Testis (tissue), 3 donors: ENCODE results near the gene ERCC6L2. TPM values are rescaled to one million over a fixed set of nuclear protein-coding genes. Genes with fewer than 3 reads are reported as not detected.

Experiments
- DNase-seq: peaks from one replicate; pipeline ENCODE4 v3.0.0-alpha.2; 2019
- H3K27ac ChIP-seq, 2 donors: fragments of 200-600 bp; sonication (generic); one replicate each; pipeline ENCODE4 v1.5.1; 2019
- H3K27me3 ChIP-seq: fragments of 200-600 bp; sonication (generic); one replicate; pipeline ENCODE4 v1.5.1; 2019
- H3K36me3 ChIP-seq: fragments of 200-600 bp; sonication (generic); one replicate; pipeline ENCODE4 v1.5.1; 2017; ENCODE audit warnings: low read depth; ENCODE audit errors: missing control alignments
- H3K4me1 ChIP-seq: fragments of 200-600 bp; sonication (generic); one replicate; pipeline ENCODE4 v1.5.1; 2019
- H3K4me3 ChIP-seq, 2 donors: fragments of 200-600 bp; sonication (generic); one replicate each; pipeline ENCODE4 v1.5.1; 2017 to 2019
- H3K9me3 ChIP-seq: fragments of 200-600 bp; sonication (generic); one replicate; pipeline ENCODE4 v1.5.1; 2017
- POLR2A ChIP-seq: fragments of 450-650 bp; IDR thresholded peaks from one replicate; pipeline ENCODE4 v1.6.1; 2017; ENCODE audit warnings: antibody characterized with exemption, mild to moderate bottlenecking, moderate library complexity
- WGBS, 2 donors: methylation state at CpG; one replicate each; pipeline ENCODE4 v1.1.5; 2018; 5-methylcytosine and 5-hydroxymethylcytosine counted together
- intact Hi-C: fragments of 100-400 bp; cut with DNase I; formaldehyde crosslinking; loops from one replicate; pipeline ENCODE4 v1.15.1; 2023; ENCODE audit warnings: low total_unique reads
- polyA plus RNA-seq: library from polyadenylated mRNA; stranded (reverse); fragments of 350-450 nt; fragmentation: Illumina TruSeq; extraction: RNeasy Lipid Tissue Mini Kit (QIAGEN cat#74804); gene quantifications from one replicate; pipeline ENCODE4 v1.2.3, GENCODE V29; 2014; ENCODE audit warnings: low read depth, low replicate concordance; ENCODE audit not compliant: insufficient read depth
- total RNA-seq, 2 donors: library from RNA; depleted of rRNA; stranded (reverse); fragments of >200 nt; gene quantifications; one replicate each; pipeline ENCODE4 v1.2.3, GENCODE V29; 2016
- TF ChIP-seq, protein P1 (sequence below), 3 experiments: fragments of 450-650 bp in 2 of 3; fragments of 200-600 bp in 1 of 3; sonication (generic) in 1 of 3; IDR thresholded peaks; one replicate each; pipeline ENCODE4 v1.5.1; 2016 to 2019; ENCODE audit warnings: antibody characterized with exemption in 3 of 3, mild to moderate bottlenecking in 2 of 3, moderate library complexity in 1 of 3

The ERCC6L2 gene
- total and polyA plus RNA-seq, 3 donors from 2014 or later = 14.8 to 100 (median 83.9) TPM

DNA sequence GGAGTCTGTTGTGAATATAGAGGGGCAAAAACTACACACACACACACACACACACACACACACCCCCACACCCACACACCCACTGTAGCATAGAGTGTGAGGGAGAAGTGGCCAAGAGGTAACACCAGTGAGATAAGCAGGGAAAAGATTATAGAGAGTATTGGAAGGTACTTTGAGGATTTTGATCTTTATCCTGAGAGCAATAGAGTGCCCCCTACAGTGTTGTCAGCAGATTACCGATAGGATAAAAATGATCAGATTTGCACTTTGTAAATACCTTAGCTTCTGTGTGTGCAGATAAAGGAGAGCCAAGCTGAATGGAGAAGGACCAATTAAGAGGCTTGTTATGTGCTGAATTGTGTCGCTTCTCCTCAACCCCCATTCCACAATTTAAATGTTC lies 32.3 kb downstream of the ERCC6L2 start:
- whole genome bisulfite sequencing, 2 donors = 82 to 92% methylated on average over 2 of the region's 2 CpGs
- no peaks in the 10 kb centered on the region for H3K27me3 ChIP-seq
- no peak for TF ChIP-seq POLR2A
- TF ChIP-seq, protein P1, sequence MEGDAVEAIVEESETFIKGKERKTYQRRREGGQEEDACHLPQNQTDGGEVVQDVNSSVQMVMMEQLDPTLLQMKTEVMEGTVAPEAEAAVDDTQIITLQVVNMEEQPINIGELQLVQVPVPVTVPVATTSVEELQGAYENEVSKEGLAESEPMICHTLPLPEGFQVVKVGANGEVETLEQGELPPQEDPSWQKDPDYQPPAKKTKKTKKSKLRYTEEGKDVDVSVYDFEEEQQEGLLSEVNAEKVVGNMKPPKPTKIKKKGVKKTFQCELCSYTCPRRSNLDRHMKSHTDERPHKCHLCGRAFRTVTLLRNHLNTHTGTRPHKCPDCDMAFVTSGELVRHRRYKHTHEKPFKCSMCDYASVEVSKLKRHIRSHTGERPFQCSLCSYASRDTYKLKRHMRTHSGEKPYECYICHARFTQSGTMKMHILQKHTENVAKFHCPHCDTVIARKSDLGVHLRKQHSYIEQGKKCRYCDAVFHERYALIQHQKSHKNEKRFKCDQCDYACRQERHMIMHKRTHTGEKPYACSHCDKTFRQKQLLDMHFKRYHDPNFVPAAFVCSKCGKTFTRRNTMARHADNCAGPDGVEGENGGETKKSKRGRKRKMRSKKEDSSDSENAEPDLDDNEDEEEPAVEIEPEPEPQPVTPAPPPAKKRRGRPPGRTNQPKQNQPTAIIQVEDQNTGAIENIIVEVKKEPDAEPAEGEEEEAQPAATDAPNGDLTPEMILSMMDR (IDR thresholded peaks at IDR 0.05) = no peak
- H3K4me1 ChIP-seq = no peaks in the 10 kb centered on the region
- intact Hi-C loops = no loop called here
- H3K27ac ChIP-seq = no peak overlapping the region
- no peak overlapping the region for H3K4me3 ChIP-seq
- DNase-seq = no peak
- H3K9me3 ChIP-seq = no peaks in the 10 kb centered on the region
- no peaks in the 10 kb centered on the region for H3K36me3 ChIP-seq

GRCh38 chr9:95910023-95910707 lies 34.7 kb downstream of the ERCC6L2 start:
- Histone ChIP-seq H3K4me3 (no peak overlapping the region), H3K36me3 (no peaks in the 10 kb centered on the region), H3K9me3 (no peaks in the 10 kb centered on the region), H3K27ac (no peak overlapping the region), H3K27me3 (no peaks in the 10 kb centered on the region), H3K4me1 (no peaks in the 10 kb centered on the region)
- TF ChIP-seq, protein P1 (IDR thresholded peaks at IDR 0.05) = no peak
- TF ChIP-seq POLR2A = no peak
- 93 to 97% methylated on average over 3 of the region's 3 CpGs for WGBS, 2 donors
- no peak for DNase-seq
- intact Hi-C loops = no loop called here

DNA sequence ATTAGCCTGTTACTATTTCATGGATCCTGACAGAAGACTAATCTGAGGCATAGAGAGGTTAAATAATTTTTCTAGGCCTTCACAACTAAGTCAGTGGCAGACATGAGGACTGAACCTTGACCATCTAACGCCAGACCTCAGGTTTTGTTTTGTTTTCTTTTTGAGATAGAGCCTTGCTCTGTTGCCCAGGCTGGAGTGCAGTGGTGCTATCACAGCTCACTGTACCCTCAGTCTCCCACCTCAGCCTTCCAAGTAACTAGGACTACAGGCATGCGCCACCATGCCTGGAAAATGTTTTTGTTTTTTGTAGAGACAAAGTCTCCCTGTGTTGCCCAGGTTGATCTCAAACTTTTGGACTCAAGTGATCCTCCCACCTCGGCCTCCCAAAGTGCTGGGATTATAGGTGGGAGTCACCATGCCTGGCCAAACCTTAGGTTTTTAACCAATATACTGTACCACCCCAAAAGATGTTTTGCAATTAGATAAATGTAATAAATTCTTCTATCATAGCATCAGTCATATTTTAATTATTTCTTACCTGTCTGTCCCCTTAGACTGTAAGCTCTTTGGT lies 35.4 kb downstream of the ERCC6L2 start:
- TF ChIP-seq POLR2A = no peak
- TF ChIP-seq, protein P1 (IDR thresholded peaks at IDR 0.05) = no peak
- Histone ChIP-seq H3K4me1 (no peaks in the 10 kb centered on the region), H3K4me3 (no peak overlapping the region), H3K36me3 (no peaks in the 10 kb centered on the region), H3K27ac (no peak overlapping the region), H3K27me3 (no peaks in the 10 kb centered on the region), H3K9me3 (no peaks in the 10 kb centered on the region)
- no peak for DNase-seq
- intact Hi-C loops = no loop called here
- WGBS, 2 donors = 85 to 87% methylated on average over 3 of the region's 3 CpGs

GRCh38 chr9:95912773-95913172 lies 37.3 kb downstream of the ERCC6L2 start:
- H3K4me3 ChIP-seq = no peak overlapping the region
- intact Hi-C loops = no loop called here
- H3K4me1 ChIP-seq = peaks cover 3% of the 10 kb centered on the region
- H3K36me3 ChIP-seq = no peaks in the 10 kb centered on the region
- H3K27me3 ChIP-seq = no peaks in the 10 kb centered on the region
- no peak overlapping the region for H3K27ac ChIP-seq
- no peak for TF ChIP-seq POLR2A
- TF ChIP-seq, protein P1 (IDR thresholded peaks at IDR 0.05) = no peak
- no peaks in the 10 kb centered on the region for H3K9me3 ChIP-seq
- DNase-seq = no peak

GRCh38 chr9:95920017-95920416 lies 44.5 kb downstream of the ERCC6L2 start:
- DNase-seq = no peak
- intact Hi-C loops = no loop called here
- H3K9me3 ChIP-seq = no peaks in the 10 kb centered on the region
- H3K4me1 ChIP-seq = peaks cover 3% of the 10 kb centered on the region
- H3K27me3 ChIP-seq = no peaks in the 10 kb centered on the region
- no peak overlapping the region for H3K4me3 ChIP-seq
- TF ChIP-seq, protein P1 (IDR thresholded peaks at IDR 0.05) = no peak
- no peak for TF ChIP-seq POLR2A
- H3K27ac ChIP-seq = no peak overlapping the region
- H3K36me3 ChIP-seq = no peaks in the 10 kb centered on the region
- 94% methylated on average over 2 of the region's 2 CpGs for WGBS, 2 donors
